NCI-H510A treated with DMSO at 0.1 percent for 48 hours (cell line): Measurements from ENCODE around the gene ATP8A1.
"Not testable (repeated sequence)": the region's sequence is repeated elsewhere in the genome, so short reads cannot be mapped to it uniquely, and the experiment has no call there.

ENCODE experiments used
- DNase-seq: peaks from one replicate; lab custom pipeline; 2025; lab: John Stamatoyannopoulos, UW

ATP8A1 gene

GRCh38 chr4:42656944-42657792 lies at the start of gene ATP8A1:
ATP8A1 (minus strand) TSS chr4:42657105; CDS start chr4:42656873, 232 bp downstream.
- peak; percentile 88 for DNase-seq

GRCh38 chr4:42706086-42706485 lies 49.2 kb upstream of the ATP8A1 start:
- no peak for DNase-seq

GRCh38 chr4:42703813-42704212 lies 46.9 kb upstream of the ATP8A1 start:
- DNase-seq: no peak

DNA sequence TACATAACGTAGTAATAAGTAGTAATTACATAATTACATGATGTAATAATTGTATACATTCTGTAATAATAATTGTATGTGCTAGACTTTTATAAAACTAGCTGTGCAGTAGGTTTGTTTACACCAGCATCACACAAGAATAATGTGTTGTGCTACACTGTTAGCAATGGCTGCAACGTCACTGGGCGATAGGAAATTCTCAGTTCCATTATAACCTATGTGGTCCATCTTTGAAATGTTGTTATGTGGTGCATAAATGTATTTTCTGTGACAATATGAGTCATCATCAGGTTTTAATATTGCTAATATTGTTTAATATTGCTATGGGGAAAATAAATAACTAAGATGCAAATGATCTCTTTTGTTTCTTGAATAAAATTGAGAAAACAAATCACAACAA lies 46.0 kb upstream of the ATP8A1 start:
- DNase-seq: no peak

DNA sequence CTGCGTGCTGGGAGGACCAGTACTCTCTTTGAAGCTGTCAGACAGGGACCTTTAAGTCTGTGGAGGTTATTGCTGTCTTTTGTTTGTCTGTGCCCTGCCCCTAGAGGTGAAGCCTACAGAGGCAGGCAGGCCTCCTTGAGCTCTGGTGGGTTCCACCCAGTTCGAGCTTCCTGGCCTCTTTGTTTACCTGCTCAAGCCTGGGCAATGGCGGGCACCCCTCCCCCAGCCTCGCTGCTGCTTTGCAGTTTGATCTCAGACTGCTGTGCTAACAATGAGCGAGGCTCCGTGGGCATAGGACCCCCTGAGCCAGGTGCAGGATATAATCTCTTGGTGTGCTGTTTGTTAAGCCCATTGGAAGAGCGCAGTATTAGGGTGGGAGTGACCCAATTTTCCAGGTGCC lies 44.9 kb upstream of the ATP8A1 start:
- not testable (repeated sequence) for DNase-seq

DNA sequence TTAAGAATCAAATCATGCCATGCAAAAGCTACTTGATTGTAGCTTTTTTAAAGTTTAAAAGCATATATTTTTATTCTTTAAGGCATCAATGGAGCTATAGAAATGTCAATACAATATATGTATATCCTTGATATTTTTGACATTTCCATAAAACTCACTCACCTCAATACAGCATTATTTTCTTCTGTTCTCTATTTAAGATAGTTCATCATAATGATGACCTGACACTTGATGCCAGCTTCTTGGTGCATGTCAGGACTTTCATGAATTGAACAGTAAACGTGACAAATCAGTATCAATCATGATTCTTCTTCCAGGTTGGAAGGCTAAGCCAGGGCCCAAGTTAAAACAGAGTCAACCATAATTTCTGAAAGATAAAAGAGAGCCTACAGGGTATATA lies 33.6 kb upstream of the ATP8A1 start:
- no peak for DNase-seq

GRCh38 chr4:42683393-42683792 lies 26.5 kb upstream of the ATP8A1 start:
- DNase-seq: no peak

GRCh38 chr4:42678512-42678911 lies 21.6 kb upstream of the ATP8A1 start:
- no peak for DNase-seq

DNA sequence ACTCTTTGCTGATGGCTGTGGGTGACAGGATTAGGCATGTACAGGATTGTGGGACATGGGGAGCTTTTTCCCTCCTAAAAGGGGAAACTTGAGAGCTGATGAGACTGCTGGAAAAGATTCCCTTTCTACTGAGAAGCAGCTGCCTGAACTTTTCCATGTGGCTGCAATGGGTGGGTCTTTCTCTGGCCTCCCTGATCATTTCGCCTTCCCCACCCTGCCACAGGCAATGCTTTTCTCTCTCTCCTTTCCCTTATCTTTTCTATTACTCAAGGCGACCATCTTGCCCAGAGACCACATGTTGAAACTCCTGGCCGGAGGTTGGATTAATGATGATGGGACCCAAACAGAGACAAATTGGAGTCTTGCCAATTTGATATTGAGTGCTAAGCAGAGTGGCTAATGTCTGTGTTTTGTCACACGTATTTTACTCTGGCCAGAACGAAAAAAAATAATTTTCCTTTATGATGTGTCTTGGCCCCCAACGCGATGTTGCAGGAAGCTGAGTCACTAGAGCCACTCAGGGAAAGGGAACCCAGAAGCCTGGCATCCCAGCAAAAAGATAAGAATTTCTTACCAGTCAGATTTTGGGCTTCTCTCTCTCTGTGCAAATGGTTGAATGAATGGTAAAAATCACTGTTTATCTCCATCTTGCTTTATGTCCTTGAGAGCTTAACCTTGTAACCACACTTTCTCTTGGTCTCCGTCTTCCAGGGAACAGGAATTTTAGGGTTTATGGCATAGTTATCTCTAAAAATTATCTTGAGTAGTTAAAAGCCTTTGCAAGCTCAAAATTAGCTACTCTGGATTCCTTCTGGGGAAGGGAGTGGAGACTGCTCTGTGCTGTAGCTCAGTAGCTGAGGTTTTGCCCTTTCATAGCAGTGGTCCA lies 19.4 kb upstream of the ATP8A1 start:
- no peak for DNase-seq

GRCh38 chr4:42673082-42673425 lies 16.1 kb upstream of the ATP8A1 start:
- peak; percentile 26 for DNase-seq

GRCh38 chr4:42672359-42673081 lies 15.6 kb upstream of the ATP8A1 start:
- no peak for DNase-seq

DNA sequence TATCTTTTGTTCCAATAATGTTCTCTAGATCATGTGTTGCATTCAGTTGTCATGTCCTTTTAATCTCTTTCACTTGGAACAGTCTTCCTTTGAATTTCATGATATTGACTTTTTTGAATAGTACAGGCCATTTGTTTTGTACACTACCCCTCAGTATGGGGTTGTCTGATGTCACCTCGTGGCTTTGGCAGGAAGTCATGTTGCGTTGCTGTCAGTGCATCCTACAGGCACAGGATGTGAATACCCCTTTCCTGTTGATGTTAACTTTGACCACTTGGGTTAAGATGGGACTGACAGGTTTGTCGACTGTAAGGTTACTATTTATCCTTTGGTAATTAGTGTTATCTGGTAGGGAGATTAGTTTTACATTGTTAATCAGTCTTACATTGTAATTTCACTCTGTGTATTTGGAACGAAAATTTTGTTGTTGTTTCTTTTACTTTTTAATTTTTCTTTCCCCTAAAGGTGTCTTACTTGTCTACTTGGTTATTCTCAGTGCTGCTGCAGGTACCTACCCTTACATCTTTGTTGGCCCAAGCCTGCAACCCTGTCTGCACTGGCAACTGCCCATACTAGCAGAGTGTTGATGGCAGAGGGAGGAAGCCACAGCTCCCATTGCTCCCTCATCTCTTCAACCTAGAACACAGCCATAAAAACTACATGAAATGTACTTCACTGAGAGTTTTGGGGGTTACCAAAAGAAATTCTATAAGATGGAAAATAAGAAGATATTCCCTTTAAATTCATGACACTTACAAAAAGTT lies 14.7 kb upstream of the ATP8A1 start:
- DNase-seq: no peak

DNA sequence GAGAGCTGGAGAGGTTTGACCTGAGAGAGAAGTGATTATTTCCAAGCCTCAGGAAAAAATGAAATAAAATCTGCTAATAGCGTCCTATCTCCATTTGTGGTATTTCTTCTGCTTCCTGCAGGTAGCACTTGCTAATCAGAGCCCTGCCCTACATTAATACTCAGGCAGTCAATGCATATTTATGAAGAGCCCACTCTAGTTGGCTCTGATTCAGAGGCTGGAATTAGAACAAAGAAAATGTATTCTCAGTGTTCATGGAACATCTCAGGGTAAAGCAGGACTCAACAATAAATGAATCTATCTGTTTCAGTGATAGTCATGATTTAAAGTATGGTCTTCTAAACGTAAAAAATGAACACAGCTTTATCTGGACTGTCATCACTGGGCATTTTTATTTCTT lies 1.4 kb upstream of the ATP8A1 start:
- DNase-seq: no peak

- no peak for DNase-seq
Observed at GRCh38 chr4:42656679-42656943, 294 bp downstream of the ATP8A1 start.

DNA sequence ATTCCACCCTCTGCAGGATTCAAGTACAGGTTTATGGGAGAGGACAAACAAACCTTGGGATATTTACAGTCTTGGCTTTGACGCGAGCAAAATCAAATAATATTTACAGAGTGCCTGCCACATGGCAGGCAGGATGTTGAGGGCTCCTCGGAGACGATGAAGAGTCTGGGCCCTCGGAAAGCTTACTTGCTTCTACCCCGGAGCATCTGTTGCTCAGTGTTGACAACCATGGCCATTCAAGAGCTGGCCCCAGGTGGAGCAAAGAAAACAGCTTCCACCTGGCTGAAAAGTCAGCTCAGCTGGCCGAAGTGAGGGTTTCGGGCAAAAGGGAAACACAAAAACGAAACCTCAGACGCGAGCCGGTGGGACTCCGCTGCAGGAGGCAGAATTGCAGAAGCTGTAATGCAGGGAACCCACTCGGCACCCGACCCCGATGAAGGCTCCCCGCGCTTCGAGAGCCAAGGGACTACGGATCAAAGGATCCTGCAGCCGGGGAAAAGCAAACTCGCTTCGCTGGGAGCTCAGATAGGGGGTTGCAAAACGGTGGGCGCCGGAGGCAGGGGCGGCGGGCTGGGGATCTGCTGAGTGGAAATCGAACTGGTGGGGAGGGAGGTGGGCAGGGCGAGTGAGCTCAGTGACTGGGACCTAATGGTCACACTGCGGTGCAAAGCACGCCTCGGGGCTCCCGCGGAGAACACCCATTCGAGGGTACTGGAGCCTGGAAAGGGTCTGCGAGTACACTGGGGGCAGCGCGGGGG lies 805 bp downstream of the ATP8A1 start:
- peak; percentile 19 for DNase-seq

GRCh38 chr4:42655269-42655637 lies 1.7 kb downstream of the ATP8A1 start:
- no peak for DNase-seq

DNA sequence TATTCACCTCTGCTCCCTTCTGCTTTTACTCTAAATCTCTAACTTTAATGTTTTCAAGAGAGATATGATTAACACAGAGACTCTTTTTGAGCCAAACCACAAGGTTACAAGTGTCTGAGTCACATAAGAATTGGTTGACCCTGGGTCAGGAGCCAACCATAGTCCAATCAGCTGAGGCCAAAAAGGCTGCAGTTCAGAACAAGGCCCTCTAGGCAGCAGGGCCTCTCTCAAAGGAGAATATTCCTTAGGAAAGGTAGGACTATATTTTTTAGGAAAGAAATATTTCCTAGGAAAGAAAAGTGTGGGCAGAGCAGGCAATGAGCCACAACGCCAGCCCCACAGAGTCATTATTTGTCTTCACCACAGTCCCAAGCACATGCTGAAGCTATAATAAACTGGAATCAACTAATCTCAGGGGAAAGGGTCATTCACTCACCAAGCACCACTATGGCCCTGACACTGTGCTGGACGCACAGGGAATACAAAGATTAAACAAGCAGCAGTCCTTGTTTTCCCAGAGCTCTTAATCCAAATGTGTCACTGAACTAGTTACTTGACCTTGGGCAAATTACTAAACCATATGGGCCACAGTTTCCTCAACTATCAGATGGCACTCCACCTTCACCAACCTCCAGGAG lies 2.2 kb downstream of the ATP8A1 start:
- DNase-seq: no peak

- DNase-seq: no peak
Observed at GRCh38 chr4:42653626-42654560, 3.0 kb downstream of the ATP8A1 start.

- not testable (repeated sequence) for DNase-seq
Observed at GRCh38 chr4:42652529-42653231, 4.2 kb downstream of the ATP8A1 start.
